Measurements from ENCODE around the gene DUSP28. TPM values are rescaled to one million over a fixed set of nuclear protein-coding genes. Genes with fewer than 3 reads are reported as not detected.
"Not testable (repeated sequence)": the region's sequence is repeated elsewhere in the genome, so short reads cannot be mapped to it uniquely, and the experiment has no call there.

The DUSP28 gene
- total RNA-seq, 1 donor from 2014 or later = 4.9 TPM

DNA sequence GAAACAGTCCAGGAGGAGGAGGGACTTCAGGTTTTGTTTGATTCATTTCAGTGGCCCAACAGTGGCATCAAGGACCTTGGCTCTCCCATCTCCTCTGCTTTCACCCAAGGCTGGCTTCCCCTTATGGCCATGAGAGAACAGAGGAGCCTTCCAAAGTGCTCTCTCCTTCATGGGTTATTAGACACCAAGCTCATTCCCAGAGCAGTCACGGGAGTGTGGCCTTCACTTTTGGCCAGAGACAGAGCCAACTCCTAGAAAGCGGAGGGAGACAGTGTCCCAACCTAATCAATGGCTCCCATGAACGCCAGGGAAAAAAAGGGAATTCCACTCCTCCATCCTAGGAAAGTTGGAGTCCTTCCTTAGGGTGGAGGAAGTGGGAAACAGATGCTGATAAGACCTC, 871 bp upstream of the DUSP28 start:
- peaks cover 9% of the 10 kb centered on the region for H3K4me1 Mint-ChIP-seq (ENCODE audit: low read depth)
- no peak for DNase-seq (ENCODE audit: low spot score, unreplicated experiment)
- H3K4me3 Mint-ChIP-seq (ENCODE audit: low read depth) = peak overlapping the region; percentile 75
- H3K9me3 Mint-ChIP-seq (ENCODE audit: low read depth) = no peaks in the 10 kb centered on the region
- H3K36me3 Mint-ChIP-seq (ENCODE audit: insufficient read depth) = peaks cover under 1% of the 10 kb centered on the region
- TF ChIP-seq, protein P1, sequence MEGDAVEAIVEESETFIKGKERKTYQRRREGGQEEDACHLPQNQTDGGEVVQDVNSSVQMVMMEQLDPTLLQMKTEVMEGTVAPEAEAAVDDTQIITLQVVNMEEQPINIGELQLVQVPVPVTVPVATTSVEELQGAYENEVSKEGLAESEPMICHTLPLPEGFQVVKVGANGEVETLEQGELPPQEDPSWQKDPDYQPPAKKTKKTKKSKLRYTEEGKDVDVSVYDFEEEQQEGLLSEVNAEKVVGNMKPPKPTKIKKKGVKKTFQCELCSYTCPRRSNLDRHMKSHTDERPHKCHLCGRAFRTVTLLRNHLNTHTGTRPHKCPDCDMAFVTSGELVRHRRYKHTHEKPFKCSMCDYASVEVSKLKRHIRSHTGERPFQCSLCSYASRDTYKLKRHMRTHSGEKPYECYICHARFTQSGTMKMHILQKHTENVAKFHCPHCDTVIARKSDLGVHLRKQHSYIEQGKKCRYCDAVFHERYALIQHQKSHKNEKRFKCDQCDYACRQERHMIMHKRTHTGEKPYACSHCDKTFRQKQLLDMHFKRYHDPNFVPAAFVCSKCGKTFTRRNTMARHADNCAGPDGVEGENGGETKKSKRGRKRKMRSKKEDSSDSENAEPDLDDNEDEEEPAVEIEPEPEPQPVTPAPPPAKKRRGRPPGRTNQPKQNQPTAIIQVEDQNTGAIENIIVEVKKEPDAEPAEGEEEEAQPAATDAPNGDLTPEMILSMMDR (IDR thresholded peaks at IDR 0.05; ENCODE audit: unreplicated experiment) = no peak
- peaks cover 3% of the 10 kb centered on the region for H3K27me3 Mint-ChIP-seq
- H3K27ac Mint-ChIP-seq = peak overlapping the region; percentile 59

DNA sequence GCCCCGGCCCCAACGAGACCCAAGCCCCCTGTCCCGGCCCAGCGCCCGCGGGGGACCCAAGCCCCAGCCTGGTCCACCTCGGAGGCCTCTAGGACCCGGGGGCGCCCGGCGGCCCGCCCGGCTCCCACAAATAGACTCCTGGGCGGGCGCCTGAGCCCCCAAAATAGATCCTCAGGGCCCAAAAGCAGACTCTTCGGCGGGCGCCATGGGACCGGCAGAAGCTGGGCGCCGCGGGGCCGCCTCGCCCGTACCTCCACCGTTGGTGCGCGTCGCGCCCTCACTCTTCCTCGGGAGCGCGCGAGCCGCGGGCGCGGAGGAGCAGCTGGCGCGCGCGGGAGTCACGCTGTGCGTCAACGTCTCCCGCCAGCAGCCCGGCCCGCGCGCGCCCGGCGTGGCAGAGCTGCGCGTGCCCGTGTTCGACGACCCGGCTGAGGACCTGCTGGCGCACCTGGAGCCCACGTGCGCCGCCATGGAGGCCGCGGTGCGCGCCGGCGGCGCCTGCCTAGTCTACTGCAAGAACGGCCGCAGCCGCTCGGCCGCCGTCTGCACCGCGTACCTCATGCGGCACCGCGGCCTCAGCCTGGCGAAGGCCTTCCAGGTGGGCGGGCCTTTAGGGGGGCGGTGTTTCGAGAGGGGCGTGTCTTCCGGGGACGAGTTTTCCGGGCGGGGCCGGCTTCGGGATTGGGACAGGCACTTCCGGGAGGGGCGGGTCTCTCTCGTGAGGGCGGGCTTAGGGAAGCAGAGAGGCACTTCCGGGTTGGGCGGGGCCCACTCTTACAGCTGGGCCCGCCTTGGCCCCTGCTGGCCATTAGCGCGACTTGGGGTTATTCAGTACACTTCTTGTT, 545 bp downstream of the DUSP28 start:
- peak overlapping the region; percentile 82 for H3K27ac Mint-ChIP-seq
- H3K4me3 Mint-ChIP-seq (ENCODE audit: low read depth) = peak overlapping the region; percentile 76
- TF ChIP-seq, protein P1 (IDR thresholded peaks at IDR 0.05; ENCODE audit: unreplicated experiment) = peak; percentile 43
- H3K27me3 Mint-ChIP-seq = peaks cover 3% of the 10 kb centered on the region
- no peaks in the 10 kb centered on the region for H3K9me3 Mint-ChIP-seq (ENCODE audit: low read depth)
- H3K4me1 Mint-ChIP-seq (ENCODE audit: low read depth) = peaks cover 17% of the 10 kb centered on the region
- H3K36me3 Mint-ChIP-seq (ENCODE audit: insufficient read depth) = peaks cover 2% of the 10 kb centered on the region
- DNase-seq (ENCODE audit: low spot score, unreplicated experiment) = peak; percentile 99

DNA sequence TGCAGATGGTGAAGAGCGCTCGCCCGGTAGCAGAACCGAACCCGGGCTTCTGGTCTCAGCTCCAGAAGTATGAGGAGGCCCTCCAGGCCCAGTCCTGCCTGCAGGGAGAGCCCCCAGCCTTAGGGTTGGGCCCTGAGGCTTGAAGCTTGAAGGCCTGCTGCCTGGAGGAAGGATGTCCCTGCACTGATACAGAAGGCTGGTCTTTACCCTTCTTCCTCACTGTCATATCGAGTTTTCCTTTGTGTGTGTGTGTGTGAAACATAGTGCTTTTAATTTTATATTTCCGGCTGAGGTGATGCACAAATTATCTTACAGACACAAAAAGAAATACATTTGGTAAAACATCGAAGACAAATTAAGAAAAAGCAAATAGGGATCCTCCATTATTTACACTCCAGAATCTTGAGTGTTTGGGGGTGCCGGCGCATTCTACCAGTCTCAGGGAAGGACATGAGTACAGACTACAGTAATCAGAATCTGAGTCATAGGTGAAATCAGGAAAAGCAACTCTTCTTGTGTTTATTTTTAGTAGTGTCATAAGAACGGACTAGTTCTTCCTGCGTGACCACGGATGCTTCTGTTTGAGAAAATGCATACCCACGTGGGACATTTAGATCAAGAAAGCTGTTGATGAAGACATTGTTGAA, 1.3 kb downstream of the DUSP28 start:
- Mint-ChIP-seq H3K36me3 (ENCODE audit: insufficient read depth) (peaks cover 2% of the 10 kb centered on the region), H3K27me3 (peaks cover 3% of the 10 kb centered on the region), H3K4me1 (ENCODE audit: low read depth) (peaks cover 20% of the 10 kb centered on the region), H3K27ac (peak overlapping the region; percentile 82), H3K9me3 (ENCODE audit: low read depth) (no peaks in the 10 kb centered on the region), H3K4me3 (ENCODE audit: low read depth) (peak overlapping the region; percentile 76)
- TF ChIP-seq, protein P1 (IDR thresholded peaks at IDR 0.05; ENCODE audit: unreplicated experiment) = no peak
- DNase-seq (ENCODE audit: low spot score, unreplicated experiment) = no peak

DNA sequence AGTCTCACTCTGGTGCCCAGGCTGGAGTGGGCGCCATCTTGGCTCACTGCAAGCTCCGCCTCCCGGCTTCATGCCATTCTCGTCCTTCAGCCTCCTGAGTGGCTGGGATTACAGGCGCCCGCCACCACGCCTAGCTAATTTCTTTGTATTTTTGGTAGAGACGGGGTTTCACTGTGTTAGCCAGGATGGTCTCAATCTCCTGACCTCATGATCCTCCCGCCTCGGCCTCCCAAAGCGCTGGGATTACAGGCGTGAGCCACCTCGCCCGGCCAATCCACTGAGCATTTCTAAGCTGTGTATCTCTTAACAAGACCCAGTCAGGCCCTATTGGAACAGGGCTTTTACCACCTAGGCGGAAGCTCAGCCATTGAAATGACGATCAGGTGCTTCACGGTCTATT, 3.1 kb downstream of the DUSP28 start:
- DNase-seq (ENCODE audit: low spot score, unreplicated experiment); H3K27ac Mint-ChIP-seq; H3K36me3 Mint-ChIP-seq (ENCODE audit: insufficient read depth); H3K4me3 Mint-ChIP-seq (ENCODE audit: low read depth); H3K27me3 Mint-ChIP-seq; H3K9me3 Mint-ChIP-seq (ENCODE audit: low read depth): not testable (repeated sequence)
- H3K4me1 Mint-ChIP-seq (ENCODE audit: low read depth) = peaks cover 25% of the 10 kb centered on the region

DNA sequence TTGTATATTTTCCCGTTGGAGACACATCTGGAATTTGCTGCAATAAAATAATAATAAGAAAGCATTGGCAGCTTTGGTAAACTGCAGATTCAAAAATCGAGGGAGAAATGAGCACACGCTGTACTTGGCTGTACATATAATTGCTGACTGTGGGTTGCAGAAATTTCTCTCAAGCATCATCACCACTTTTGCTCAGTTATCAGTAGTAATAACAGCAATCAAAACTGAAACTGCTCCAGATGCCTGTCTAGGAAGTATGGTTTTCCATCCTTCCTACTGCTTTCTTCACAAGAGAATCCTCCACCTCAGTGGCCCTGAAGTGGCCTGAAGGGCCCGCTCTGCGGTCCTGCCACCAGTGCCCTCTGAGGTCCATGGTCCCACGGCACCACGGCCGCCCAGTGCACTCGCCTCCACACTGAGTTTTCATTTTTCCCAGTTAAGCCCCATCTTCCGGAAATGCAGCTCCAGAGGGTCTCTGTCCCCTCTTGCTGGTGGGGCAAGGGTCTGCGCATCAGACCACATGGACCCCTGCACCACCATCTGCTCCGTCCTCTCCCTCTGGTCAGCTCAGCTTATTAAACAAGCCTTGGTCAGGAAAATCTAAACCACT, 3.9 kb downstream of the DUSP28 start:
- no peak overlapping the region for H3K4me3 Mint-ChIP-seq (ENCODE audit: low read depth)
- H3K27ac Mint-ChIP-seq = no peak overlapping the region
- H3K27me3 Mint-ChIP-seq = no peaks in the 10 kb centered on the region
- DNase-seq (ENCODE audit: low spot score, unreplicated experiment) = no peak
- TF ChIP-seq, protein P1 (IDR thresholded peaks at IDR 0.05; ENCODE audit: unreplicated experiment) = no peak
- H3K9me3 Mint-ChIP-seq (ENCODE audit: low read depth) = no peaks in the 10 kb centered on the region
- H3K36me3 Mint-ChIP-seq (ENCODE audit: insufficient read depth) = peaks cover 2% of the 10 kb centered on the region
- H3K4me1 Mint-ChIP-seq (ENCODE audit: low read depth) = peaks cover 24% of the 10 kb centered on the region

Measured in progenitor cell of endocrine pancreas (in vitro differentiated cells).